Body of pancreas (tissue), 4 donors: ENCODE measurements around the gene TBX4.

Experiments
- POLR2A ChIP-seq, 3 donors: fragments of 450-650 bp; IDR thresholded peaks; one replicate each; pipeline ENCODE4 v1.6.1; 2016; ENCODE audit warnings: antibody characterized with exemption in 3 of 3, mild to moderate bottlenecking in 2 of 3
- TF ChIP-seq, protein P1 (sequence below), 7 experiments: fragments of 450-650 bp in 4 of 7; fragments of 200-600 bp in 3 of 7; sonication (generic) in 3 of 7; IDR thresholded peaks; one replicate each; pipeline ENCODE4 v1.5.1; 2016 to 2019; ENCODE audit warnings: antibody characterized with exemption in 7 of 7

GRCh38 chr17:61517265-61517664, 65.0 kb downstream of the TBX4 start:
- TF ChIP-seq, protein P1, sequence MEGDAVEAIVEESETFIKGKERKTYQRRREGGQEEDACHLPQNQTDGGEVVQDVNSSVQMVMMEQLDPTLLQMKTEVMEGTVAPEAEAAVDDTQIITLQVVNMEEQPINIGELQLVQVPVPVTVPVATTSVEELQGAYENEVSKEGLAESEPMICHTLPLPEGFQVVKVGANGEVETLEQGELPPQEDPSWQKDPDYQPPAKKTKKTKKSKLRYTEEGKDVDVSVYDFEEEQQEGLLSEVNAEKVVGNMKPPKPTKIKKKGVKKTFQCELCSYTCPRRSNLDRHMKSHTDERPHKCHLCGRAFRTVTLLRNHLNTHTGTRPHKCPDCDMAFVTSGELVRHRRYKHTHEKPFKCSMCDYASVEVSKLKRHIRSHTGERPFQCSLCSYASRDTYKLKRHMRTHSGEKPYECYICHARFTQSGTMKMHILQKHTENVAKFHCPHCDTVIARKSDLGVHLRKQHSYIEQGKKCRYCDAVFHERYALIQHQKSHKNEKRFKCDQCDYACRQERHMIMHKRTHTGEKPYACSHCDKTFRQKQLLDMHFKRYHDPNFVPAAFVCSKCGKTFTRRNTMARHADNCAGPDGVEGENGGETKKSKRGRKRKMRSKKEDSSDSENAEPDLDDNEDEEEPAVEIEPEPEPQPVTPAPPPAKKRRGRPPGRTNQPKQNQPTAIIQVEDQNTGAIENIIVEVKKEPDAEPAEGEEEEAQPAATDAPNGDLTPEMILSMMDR (IDR thresholded peaks at IDR 0.05) = no peak
- TF ChIP-seq POLR2A (IDR thresholded peaks at IDR 0.05) = no peak
